Measurements from ENCODE around the gene NGRN.

The NGRN gene

DNA sequence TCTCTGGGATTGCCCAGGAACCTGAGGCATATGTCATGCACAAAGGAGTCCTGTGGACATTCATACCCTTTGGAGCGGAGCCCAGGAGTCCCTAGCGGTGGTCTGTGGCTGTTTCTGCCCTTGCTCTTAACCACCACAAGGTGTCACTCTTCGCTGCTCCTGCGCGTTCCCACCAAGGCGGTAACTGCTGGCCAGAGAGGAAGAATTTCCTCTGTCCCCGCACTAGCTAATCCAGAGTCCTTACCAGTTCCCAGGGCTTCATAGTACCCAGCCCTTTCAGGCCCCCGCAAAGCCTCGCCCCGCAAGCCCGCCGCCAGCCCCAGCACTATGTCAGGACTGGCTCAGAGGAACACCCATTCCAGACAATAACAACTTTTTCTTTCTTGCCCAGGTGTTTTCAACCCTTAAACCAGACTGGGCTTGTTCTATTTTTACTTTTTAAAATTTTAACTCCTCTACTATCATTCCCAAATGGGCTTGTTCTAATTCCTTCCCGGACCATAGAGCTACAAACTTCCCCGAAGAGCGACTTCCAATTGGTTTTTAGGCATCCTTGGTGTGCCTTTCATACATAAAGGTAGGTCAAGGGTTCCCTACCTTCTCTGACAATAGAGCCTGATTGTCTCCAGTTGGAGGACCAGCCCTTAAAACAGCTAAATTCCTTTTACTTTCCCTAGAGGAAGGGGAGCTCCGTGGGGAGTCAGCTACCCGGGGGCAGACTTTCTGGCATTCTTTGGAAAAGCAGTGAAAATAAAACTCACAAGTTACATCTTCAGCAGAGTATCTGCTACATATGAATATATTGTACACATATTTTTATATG lies 54.8 kb downstream of the NGRN start:
- peak; percentile 88 for DNase-seq

DNA sequence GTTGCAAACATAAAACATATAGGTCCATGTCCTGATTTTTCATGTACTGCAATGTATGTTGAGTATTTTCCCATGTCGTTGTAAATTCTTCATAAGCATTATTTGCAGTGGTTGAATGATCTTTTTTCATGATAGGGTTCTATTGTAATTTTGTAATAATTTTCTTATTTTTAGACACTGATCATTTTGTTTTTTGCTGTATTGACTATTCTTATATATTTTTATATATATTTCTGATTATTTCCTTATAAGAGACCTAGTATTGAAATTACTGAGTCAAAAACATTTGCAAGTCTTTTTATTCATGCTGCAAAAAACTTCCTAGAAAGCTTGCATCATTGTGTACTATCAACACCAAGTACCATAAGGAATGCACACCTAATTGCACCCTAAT lies 55.4 kb downstream of the NGRN start:
- no peak for DNase-seq

All from right forelimb (tissue), 1 donor.